Measurements from ENCODE around the gene PGP. TPM values are rescaled to one million over a fixed set of nuclear protein-coding genes. Genes with fewer than 3 reads are reported as not detected.
A peak's percentile ranks its signal among the peaks of the same experiment; 100 is the strongest.

PGP gene
- total RNA-seq, 1 donor from 2014 or later: 11.8 TPM

DNA sequence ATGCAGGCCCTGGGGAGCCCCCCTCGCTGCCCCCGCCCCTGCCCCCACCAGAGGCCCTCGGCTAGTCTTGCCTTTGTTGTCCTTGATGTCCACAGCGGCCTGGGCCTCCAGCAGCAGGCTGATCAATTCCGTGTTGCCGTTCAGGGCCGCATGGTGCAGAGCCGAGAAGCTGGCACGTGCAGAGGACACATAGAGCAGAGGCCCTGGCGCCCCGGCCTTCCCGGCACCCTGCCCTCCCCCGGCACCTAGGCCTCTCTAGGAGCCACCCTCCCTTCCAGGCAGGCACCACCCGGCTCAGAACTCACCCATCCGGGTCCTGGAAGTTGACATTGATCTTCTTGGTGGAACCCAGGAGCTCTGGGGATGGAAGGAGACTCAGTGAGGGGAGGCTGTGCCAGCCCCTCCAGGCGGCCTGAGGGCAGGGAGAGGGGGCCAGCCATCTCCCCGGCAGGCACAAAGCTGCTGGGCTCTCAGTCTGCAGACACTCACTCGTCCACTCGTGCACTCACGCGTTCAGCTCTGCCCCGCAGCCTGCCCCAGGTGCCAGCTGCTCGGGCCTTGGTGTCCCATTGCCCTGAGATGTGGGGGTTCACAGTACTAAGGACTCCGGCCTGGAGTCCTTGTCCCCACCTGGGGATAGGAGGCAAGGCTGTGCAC, 24.5 kb downstream of the PGP start:
- DNase-seq (ENCODE audit: low spot score) (no peak), ATAC-seq (no peak)
- intact Hi-C loops (cut with DNase I): no loop called here

DNA sequence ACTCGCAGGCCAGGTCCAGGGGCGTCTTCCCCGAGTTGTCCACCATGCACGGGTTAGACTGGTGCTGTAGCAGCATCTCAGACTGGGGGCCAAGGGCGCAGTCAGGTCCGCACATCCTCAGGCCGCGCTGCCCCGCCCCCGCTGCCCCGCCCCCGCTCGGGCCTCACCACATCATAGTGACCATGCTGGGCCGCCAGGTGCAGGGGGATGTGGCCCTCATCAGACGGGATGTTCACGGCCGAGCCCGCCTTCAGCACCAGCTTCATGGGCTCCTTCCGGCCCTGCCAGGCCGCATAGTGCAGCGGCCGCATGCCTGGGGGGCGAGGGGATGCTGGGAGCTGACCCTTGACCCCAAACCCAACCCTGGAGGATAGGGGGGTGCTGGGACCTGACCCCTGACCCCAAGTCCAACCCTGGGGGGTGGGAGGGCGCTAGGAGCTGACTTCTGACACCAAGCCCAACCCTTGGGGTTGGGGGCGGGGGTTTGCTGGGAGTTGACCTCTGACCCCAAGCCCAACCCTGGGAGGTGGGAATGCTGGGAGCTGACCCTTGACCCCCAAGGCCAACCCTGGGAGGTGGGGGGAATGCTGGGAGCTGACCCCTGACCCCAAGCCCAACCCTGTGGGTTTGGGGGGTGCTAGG, 25.3 kb downstream of the PGP start:
- DNase-seq (ENCODE audit: low spot score) (no peak), ATAC-seq (no peak)
- intact Hi-C loops (cut with DNase I): no loop called here

GRCh38 chr16:2188395-2188794, 26.2 kb downstream of the PGP start:
- intact Hi-C loops (cut with DNase I): no loop called here
- ATAC-seq (no peak), DNase-seq (ENCODE audit: low spot score) (no peak)

GRCh38 chr16:2187212-2187611, 27.4 kb downstream of the PGP start:
- ATAC-seq: no peak
- no peak for DNase-seq (ENCODE audit: low spot score)
- intact Hi-C loops (cut with DNase I): no loop called here

- intact Hi-C loops (cut with DNase I): no loop called here
- DNase-seq (ENCODE audit: low spot score): no peak
These were observed 28.1 kb downstream of the PGP start for GRCh38 chr16:2186505-2186904.

DNA sequence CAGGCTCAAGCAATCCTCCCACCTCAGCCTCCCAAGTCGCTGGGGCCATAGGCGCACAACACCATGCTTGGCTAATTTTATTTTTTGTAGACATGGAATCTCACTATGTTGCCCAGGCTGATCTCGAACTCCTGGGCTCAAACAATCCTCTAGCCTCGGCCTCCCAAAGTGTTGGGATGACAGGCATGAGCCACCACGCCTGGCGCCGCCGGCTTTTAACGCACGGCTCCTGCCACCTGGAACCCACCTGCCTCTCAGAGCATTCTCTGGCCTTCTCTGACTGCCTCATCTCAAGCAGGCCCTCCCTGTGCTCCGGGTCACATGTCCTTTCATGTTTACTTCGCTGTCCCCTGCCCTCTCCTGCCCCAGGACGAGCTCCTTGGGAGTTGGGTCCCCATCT, 28.6 kb downstream of the PGP start:
- ATAC-seq (no peak), DNase-seq (ENCODE audit: low spot score) (no peak)
- intact Hi-C loops (cut with DNase I): no loop called here

More at GRCh38 chr16:2186505-2186904, 28.1 kb downstream of the PGP start:
- ATAC-seq: no peak

- intact Hi-C loops (cut with DNase I): no loop called here
- ATAC-seq: no peak
- DNase-seq (ENCODE audit: low spot score): no peak
These were observed 29.7 kb downstream of the PGP start for GRCh38 chr16:2184962-2185361.

DNA sequence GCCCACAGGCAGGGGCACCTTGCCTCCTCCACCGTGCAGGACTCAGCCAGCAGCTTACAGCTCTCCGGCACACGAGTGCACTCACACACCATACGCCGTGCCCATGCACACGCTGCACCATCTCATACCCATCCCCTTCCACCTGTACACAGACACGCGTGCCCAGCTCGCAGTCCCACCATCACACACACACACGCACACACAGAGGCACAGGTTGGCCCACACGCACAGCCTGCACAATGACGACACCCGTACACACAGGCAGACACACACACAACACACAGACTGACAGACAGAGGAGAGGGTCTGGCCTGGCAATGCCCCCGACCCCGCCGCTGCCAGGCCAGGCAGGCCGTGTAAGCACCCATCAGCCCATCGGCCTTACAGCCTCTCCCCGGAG, 30.3 kb downstream of the PGP start:
- intact Hi-C loops (cut with DNase I): no loop called here
- ATAC-seq (no peak), DNase-seq (ENCODE audit: low spot score) (no peak)

- DNase-seq (ENCODE audit: low spot score) (no peak), ATAC-seq (no peak)
- intact Hi-C loops (cut with DNase I): no loop called here
These were observed 31.0 kb downstream of the PGP start for GRCh38 chr16:2183671-2184070.

DNA sequence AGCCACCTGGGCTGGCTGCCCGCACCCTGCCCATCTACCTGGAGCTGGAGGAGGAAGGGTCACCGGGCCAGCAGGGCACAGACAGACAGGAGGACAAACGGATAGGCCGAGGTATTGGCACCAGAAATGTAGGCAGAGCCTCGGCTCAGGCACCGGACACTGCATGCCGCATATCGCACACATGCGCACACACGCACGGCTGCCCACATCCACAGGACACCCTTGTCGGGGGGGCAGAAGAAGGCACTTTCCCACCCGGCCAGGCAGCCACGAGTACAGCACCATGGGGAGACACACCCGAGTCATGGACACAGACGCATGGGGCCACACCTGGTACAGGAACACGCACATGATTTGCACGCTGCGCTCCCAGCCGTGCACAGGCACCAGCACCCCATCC, 32.7 kb downstream of the PGP start:
- no peak for ATAC-seq
- DNase-seq (ENCODE audit: low spot score): no peak
- intact Hi-C loops (cut with DNase I): no loop called here

- no peak for ATAC-seq
- intact Hi-C loops (cut with DNase I): no loop called here
- no peak for DNase-seq (ENCODE audit: low spot score)
These were observed 33.4 kb downstream of the PGP start for GRCh38 chr16:2180962-2181923.

DNA sequence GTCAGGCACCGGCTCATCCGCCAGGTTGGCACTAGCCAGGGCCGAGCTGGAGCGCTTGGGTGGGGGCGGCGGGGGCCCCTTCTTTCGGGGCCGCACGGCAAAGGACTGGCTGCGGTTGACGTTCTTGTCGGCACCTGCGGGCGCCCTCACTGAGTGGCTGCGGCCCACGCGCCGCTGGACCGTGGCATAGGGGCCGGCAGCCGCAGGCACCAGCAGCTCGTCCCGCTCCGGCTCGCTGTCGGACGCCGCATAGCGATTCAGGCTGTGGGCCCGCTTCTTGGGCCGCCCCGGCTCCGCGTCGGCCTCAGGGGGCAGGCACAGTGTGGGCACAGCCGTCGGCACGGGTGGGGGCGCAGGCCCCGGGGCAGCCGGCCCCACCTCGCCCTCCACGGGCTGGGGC, 34.2 kb downstream of the PGP start:
- DNase-seq (ENCODE audit: low spot score) (no peak), ATAC-seq (no peak)
- intact Hi-C loops (cut with DNase I): no loop called here

GRCh38 chr16:2179576-2179975, 35.1 kb downstream of the PGP start:
- ATAC-seq (no peak), DNase-seq (ENCODE audit: low spot score) (no peak)
- intact Hi-C loops (cut with DNase I): no loop called here

GRCh38 chr16:2179107-2179501, 35.5 kb downstream of the PGP start:
- intact Hi-C loops (cut with DNase I): no loop called here
- ATAC-seq: no peak

DNA sequence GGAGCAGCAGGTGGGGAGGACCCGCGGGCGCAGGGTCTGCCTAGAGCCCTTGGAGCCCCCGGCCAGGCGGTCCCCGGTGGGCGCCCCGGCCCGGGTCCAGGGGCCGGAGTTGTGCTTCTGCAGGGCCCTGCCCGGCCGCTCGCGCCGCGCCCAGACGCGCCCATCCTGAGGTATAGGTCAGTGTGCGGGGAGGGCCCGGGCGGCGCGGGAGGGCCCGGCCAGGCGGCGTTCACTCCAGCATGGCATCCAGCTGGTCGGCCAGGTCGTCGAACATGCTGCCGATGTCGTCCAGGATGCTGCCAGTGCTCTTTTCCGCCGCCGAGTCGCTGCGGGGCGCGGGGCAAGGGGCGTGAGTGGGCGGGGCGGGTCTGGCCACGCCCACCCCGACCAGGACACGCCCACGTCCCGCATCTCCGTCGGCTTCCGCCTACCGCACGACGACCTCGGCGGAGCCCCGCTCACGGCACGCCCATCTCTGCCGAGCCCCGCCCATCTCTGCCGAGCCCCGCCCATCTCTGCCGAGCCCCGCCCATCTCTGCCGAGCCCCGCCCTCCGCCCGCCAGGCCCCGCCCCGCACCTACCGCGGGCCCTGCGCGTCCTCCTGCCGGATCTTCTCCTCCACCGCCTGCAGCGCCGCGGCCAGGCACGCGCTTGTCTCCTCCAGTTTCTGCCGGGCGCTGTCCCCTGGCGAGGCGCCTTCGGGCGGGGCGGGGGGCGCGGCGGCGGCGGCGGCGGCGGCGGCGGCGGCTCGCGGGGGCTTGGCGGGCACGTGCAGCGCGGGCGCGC, 36.1 kb downstream of the PGP start:
- DNase-seq (ENCODE audit: low spot score) (no peak), ATAC-seq (peak; percentile 44)
- intact Hi-C loops (cut with DNase I): no loop called here

More at GRCh38 chr16:2179107-2179501, 35.5 kb downstream of the PGP start:
- no peak for DNase-seq (ENCODE audit: low spot score)

GRCh38 chr16:2177561-2177960, 37.1 kb downstream of the PGP start:
- DNase-seq (ENCODE audit: low spot score) (no peak), ATAC-seq (no peak)
- intact Hi-C loops (cut with DNase I): no loop called here

DNA sequence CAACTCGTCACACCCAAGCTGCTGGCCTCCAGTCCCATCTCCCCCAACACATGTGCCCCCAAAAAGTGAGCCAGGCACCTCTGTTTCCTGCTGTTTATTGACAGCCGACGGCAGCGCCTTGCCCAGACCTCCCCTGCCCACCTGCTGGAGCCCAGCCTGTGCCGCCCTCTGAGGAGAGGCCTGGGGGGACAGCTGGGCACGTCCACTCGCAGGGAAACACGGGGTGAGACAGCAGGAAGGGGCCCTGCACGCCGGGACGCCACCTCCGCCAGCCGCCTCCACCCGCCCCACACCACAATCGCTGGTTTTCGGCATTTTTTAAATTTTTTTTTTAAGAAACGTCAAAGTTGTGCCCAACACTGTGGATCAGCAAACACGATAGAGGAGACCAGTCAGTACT, 37.5 kb downstream of the PGP start:
- ATAC-seq (no peak), DNase-seq (ENCODE audit: low spot score) (no peak)
- intact Hi-C loops (cut with DNase I): no loop called here

GRCh38 chr16:2176047-2176446, 38.6 kb downstream of the PGP start:
- no peak for ATAC-seq
- intact Hi-C loops (cut with DNase I): no loop called here

GRCh38 chr16:2175454-2175853, 39.2 kb downstream of the PGP start:
- DNase-seq (ENCODE audit: low spot score) (no peak), ATAC-seq (no peak)
- intact Hi-C loops (cut with DNase I): no loop called here

More at GRCh38 chr16:2176047-2176446, 38.6 kb downstream of the PGP start:
- DNase-seq (ENCODE audit: low spot score): no peak
